Measurements from ENCODE around the gene LSM6.

GRCh38 chr4:146175541-146176453 lies at the start of gene LSM6:
- TF ChIP-seq EZH2 (IDR thresholded peaks at IDR 0.05), result no peak
- TF ChIP-seq POLR2AphosphoS5 (IDR thresholded peaks at IDR 0.05; ENCODE audit: borderline replicate concordance, low read depth, low read length), result peak; percentile 87
- TF ChIP-seq FOXP2 (optimal IDR thresholded peaks at IDR 0.05; ENCODE audit: control extremely low read depth, extremely low read length, insufficient read depth), result no peak
